IPS-NIHi7 (cell line): ENCODE results near the gene RHOA.
A peak's percentile ranks its signal among the peaks of the same experiment; 100 is the strongest.
"Not testable (repeated sequence)": the region's sequence is repeated elsewhere in the genome, so short reads cannot be mapped to it uniquely, and the experiment has no call there.

Experiments
- DNase-seq: peaks from one replicate; pipeline ENCODE4 v3.0.0; 2012; ENCODE audit warnings: mixed read lengths; ENCODE audit errors: extremely low spot score

Gene RHOA

DNA sequence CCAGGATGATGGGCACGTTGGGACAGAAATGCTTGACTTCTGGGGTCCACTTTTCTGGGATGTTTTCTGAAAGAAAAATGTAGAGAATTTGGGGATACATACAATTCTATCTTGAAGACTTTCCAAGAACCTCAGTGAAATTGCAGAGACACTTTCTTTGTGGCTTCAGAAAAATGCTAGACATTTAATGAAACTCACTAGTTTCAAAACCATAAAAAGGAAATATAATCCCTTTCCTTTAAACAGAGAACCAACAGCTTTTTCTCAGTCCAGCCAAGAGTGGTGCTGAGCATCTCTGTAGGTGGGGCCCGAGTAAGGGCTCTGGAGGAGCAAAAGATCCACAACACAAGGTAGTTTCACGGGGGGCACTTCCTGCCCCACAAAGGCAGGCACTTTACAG, 49.2 kb downstream of the RHOA start:
- no peak for DNase-seq

DNA sequence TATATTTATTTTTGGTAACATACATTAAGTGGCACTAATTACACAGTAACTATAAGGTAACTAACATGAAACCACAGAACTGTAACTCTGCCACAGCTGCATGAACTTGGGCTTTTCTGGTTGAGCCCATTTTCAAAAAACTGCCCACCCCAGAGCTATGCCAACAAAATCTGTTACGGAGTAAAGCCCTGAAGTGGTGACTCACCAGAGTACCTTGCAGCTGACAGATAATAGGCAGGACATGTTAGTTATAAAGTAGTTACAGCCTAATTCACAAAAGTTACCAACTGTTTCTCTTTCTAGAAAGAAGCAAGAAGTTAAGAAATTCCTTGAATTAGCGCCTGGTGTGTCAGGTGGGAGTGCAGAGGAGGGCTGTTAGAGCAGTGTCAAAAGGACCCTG, 52.2 kb downstream of the RHOA start:
- DNase-seq: no peak

DNA sequence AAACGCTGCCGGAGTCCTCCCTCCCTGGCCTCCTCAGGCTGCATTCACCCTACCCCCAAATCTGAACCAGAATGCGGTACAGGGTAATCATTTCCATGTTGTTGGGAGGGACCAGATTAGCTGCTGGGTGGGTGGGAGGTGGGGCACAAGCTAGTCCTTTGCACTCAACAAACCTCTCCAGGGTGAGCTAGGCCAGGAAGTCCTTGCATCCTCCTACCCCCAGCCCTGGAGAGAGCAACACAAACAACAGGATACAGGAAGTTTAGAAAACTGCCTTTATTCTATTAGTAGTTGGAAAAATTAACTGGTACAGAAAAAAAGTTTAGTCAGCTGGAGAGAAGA, 52.9 kb downstream of the RHOA start:
- DNase-seq: no peak

DNA sequence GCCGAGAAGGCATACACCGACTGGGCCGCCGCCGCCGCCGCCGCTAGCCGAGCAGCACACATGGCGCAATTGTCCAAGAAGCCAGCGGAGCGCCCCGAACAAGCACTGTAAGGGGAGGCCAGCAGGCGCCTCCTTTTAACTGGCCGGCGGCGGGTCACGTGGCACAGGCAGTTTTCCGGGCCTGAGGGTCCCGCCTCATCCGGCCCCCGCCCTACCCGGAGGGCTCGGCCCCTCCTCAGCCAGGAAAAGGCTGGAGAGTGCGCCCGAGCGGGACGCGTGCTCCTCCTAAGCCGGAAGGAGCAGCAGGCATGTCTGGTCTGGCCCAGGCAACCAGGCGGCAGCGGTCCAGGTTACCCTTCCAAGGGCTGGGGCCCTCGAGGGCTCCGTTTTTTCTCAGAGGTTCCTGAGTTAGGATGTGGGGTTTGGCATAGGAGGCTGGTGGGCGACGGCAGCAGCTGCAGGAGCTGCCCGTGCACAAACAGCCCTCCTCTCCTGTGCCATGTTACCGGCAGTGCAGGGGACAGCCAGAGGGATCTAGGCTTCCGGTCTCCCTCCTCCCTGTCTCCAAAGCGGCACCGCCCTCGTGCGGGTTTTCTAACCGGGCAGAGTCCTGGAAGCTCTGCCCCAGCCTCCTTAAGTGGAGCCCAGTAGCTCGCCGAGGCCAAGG, 53.4 kb downstream of the RHOA start, which contains the start of gene GPX1:
Gene GPX1, minus strand, starts transcription at position 137 of the 667 bp plus-strand sequence. Its CDS starts 75 bp downstream, at position 62.
- DNase-seq: peak; percentile 98

DNA sequence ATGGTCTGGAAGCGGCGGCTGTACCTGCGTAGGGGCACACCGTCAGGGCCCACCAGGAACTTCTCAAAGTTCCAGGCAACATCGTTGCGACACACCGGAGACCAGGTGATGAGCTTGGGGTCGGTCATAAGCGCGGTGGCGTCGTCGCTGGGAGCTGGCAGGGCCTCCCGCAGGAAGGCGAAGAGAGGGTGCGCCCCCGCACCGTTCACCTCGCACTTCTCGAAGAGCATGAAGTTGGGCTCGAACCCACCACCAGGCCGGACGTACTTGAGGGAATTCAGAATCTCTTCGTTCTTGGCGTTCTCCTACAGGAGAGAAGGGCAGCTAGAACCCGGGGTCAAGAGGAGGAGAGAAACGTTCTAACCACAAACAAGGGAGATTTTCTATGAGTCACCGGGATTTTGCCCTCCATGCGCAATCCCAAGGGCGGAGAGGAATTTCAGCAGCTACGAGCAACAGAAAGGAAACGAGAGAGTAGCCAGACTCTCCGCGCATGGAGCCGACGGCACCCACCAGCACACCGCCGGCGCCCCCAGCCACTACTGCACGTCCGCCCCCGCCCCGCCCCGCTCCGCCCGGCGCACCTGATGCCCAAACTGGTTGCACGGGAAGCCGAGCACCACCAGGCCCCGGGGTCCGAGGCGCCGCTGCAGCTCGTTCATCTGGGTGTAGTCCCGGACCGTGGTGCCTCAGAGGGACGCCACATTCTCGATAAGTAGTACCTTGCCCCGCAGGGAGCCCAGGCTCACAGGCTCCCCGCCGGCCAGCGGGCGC, 54.1 kb downstream of the RHOA start:
- DNase-seq: peak; percentile 30

DNA sequence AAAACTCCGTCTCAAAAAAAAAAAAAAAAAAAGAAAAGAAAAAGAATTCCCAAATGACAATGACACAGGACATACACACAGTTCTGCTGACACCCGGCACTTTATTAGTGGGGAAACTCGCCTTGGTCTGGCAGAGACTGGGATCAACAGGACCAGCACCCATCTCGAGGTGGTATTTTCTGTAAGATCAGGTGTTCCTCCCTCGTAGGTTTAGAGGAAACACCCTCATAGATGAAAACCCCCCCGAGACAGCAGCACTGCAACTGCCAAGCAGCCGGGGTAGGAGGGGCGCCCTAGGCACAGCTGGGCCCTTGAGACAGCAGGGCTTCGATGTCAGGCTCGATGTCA, 54.7 kb downstream of the RHOA start:
- DNase-seq: not testable (repeated sequence)

DNA sequence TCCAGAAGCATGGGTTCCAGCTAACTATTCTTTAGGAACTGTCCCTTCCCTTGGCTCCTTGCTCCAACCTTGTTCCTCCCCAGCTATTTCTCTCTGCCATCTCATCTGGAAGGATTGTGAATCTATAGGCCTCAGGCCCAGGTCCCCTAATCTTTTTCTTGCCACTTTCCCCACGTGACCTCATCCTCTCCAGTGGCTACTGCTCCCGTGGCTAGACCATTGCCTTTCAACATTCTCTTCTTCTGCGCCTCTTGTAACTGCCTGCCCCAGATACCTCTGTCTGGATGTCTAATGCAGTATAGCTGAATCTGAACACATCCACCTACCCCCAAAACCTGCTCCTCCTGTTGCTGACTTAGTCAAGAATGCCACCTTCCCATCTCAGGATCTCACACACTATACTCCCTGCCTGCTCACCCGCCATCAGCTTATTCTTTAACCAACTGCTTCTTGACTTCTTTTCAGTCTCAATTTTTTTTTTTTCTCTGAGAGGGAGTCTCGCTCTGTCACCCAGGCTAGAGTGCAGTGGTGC, 58.8 kb downstream of the RHOA start:
- DNase-seq: no peak

DNA sequence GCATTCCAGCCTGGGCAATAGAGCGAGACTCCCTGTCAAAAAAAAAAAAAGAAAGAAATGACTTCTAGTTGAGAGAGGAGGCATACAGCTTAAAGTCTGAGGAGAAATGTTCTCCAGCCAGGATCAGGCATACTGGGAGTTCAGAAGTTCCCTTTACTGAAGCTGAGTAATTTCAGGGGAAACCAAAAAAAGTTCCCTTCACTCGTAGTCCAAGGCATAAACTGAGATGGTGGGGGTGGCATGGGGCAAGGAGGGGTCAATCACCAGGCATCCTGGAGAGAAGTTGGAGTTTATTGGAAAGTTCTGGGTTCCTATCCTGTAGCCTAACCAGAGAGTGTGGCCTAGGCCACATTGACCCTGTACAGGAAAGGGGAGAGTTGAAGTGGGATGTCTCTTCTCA, 59.5 kb downstream of the RHOA start:
- DNase-seq: no peak

DNA sequence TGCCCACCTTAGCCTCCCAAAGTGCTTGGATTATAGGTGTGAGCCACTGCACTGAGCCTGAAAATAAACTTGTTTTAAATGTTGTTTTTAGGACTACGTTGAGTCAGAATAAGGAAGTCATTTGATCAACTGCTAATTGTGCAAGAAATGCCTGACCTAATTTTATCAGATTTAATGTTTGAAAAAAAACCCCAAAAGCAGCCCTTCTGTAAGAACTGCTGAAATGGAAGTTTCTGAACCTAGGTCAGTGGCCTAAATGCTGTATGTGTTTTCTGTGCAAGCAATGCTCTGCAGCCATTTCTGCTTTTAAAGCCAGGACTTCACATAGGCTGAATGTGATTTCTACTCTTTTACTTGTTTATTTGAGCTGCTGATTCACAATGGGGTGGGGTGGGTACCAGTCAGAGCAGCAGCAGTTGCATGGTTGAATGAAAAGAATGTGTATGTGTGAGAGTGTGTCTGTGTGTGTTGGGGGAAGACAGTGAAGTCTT, 60.2 kb downstream of the RHOA start:
- DNase-seq: no peak

DNA sequence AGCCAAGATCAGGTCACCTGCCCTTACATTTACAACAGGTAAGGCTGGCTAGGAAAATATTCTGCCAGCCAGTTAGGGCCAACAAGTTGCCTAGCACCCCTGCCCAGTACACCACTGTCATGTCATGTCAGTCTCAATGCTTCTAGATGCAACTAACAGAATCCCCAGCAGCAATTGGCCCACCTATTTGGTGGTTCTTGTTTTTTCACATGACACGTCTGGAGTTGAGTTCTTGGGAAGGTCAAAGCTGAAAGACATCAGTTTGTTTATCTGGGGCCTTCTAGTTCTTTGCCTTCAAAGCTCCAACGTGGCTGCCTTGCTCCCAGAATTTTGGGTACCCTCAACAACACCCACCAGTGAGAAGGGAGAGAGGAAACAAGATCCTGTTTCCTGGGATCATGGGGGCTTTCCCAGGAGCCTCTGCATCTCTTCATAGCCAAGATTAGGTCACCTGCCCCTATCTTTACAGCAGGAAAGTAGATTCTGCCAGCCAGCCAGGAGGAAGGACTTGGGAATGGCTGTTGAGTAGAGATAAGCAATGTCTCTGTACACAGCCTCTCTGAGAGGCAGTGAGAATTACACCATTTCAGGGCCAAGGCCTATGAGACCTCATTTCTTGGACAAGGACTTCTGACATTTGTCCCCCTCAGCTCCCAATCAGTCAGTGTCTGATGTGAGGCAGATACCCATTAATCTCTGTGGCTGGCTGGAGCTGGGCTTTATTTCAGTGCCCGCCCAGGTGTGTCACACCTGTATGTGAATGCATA, 62.2 kb downstream of the RHOA start:
- DNase-seq: no peak

DNA sequence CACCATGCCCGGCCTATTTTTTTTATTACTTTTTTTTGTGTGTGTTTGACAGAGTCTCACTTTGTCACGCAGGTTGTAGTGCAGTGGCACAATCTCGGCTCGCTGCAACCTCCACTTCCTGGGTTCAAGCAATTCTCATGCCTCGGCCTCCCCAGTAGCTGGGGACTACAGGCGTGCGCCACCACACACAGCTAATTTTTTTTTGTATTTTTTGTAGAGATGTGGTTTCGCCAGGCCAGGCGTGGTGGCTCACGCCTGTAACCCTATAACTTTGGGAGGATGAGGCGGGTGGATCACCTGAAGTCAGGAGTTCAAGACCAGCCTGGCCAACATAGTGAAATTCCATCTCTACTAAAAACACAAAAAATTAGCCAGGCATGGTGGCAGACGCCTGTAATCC, 63.4 kb downstream of the RHOA start:
- DNase-seq: not testable (repeated sequence)

DNA sequence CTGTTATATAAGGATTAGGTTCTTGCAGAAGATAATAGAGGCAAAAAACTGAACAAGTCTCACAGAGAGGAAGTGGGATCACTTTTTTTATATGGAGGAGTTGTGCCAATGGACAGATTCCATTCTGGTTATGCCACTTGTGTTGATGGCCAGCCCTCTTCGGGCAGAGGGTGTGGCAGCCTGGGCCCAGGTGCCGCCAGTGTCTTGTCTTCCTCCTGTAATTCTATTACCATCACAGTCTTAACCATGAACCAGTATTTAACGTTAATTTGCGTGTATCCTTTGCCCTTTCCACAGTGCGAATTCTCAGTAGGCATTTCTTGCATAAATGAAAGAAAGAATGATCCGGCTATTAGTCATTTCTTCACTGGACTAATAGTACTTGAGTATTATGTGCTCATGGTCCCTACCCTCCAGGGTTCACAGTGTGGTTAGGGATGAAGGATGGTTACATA, 65.0 kb downstream of the RHOA start:
- no peak for DNase-seq

DNA sequence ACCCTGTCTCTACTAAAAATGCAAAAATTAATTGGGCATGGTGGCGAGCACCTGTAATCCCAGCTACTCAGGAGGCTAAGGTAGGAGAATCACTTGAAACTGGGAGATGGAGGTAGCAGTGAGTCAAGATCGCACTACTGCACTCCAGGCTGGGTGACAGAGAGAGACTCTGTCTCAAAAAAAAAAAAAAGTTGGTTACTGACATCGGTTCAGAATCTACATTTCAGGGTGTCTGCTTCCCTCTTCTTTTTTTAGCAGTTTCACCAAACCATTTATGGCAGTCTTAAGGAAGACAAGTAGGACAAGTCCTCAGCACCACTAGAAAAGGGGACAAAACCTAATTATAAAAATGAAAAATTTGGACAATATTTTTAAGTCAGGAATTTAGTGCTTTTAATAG, 68.6 kb downstream of the RHOA start:
- no peak for DNase-seq

DNA sequence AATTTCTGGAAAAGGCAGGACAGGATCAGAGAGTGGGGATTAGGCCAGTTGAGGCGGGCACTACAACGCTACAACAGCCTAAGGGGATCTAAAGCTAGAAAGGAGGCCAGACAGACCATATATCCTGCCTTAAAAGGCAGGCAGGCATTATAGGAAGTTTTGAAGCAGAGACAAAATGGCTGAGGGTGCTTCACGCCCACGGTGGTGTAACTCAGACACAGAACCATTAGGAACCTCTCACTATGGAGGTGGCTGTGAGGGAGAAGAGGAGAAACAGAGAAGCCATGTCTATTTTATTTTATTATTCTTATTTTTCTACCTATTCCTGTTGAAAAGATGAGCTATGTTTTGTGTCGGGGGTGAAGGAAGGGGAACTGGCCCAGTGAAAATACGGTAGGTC, 69.8 kb downstream of the RHOA start:
- DNase-seq: no peak

DNA sequence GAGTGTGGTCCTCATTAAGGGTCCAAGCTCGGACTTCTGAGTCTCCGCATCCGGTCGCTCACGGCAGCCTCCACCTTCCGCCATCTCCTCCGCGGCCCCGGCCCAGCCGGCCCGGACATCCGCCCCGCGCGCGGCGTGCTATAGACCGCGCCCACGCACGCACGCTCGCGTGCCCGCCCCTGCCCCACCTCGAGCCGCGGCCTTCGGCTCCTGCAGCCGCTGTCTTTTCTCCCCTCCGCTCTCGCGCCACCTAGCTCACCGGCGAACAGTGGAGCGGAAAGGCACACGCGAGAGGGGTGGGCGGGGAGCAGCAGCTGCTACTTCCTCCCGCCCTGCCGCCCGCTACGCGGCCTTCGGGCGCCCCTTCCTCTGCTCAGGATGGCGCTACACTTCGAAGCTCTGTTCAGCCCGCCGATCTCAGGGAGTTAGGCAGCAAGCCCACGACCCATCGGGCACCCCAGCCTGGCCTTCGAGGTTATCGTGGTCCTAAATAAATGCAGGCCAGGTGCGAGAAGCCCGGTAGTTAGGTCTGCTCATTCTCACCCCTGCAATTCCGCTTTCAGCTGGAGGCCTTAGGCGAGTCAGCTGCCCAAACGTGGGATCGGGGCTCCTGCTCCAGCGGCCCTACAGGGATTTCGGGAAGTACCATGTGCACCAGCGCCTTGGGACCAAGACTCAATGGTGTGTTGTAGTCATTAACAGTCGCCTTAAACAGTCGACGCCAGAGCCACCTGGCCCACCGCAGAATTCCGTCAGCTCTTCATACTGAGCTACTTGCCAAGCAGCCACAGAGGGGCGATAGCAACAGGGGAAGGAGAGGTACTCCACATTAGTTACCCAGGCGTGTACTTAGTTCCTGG, 71.6 kb downstream of the RHOA start, which contains the start of gene USP4:
Gene USP4, minus strand, starts transcription at position 113 of the 860 bp plus-strand sequence. Its CDS starts 29 bp downstream, at position 84.
- peak; percentile 89 for DNase-seq

DNA sequence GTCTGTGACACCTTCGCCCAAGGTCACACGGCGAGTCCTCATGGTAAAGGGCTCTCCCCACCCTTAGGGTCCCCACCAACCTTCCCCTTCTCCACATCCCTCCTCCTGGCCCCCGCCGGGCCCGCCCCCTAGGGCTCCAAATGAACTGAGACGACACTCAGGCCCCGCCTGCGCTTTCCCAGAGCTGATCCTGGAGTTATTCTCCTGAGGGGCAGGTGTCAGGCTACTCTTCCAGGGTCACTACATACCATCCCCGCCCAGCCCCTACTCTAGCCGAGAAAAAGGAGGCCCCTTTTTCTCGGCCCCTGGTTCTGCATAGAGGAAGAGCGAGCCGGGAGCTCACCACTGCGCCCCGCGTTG, 72.2 kb downstream of the RHOA start:
- DNase-seq: peak; percentile 73

DNA sequence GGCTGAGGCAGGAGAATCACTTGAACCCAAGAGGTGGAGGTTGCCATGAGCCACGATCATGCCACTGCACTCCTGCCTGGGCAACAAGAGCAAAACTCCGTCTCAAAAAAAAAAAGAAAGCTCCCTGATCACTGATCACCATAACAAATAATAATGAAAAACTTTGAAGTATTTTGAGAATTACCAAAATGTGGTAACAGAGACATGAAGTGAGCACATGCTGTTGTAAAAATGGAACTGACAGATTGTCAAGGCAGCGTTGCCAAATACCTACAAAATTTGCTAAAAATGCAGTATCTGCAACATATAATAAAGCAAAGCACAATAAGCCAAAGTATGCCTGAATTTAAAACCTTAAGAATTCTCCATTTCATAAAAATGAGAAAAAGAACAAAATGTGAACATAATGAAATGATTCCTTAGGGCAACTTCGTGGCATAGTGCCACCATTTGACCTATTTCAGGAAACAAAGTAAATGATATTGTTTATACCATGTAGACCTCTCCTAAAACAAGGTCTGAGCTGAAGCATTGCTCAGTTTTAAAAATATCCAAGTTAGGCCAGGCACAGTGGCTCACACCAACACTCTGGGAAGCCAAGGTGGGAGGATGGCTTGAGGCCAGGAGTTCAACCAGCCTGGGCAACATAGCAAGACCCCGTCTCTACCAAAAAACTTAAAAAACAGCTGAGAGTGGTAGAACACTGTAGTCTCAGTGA, 77.7 kb downstream of the RHOA start:
- no peak for DNase-seq

DNA sequence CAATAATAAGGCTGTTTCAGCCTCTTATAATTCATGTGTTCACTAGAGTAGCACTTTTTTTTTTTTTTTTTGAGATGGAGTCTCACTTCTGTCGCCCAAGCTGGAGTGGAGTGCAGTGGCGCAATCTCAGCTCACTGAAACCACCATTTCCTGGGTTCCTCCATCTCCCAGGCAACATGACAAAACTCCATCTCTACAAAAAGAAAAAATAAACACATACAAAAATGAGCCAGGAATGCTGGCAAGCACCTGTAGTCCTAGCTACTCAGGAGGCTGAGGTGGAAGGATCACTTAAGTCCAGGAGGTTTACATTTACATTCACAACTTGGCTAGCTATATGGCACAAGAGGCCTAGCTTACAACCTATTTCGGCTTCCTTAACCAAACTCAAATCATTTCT, 78.7 kb downstream of the RHOA start:
- DNase-seq: no peak

DNA sequence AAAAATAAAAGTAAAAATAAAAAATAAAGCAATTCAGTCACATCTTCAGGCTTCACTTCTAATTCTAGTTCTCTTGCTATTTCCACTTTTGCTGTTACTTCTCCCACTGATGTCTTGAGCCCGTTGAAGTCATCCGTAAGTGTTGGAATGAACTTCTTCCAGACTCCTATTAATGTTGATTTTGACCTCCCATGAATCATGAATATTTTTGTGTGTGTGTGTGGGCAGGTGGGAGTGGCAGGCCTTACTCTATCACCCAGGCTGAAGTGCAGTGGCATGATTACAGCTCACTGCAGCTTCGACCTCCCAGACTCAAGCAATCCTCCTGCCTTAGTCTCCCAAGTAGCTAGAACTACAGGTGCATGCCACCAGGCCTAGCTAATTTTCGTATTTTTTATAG, 82.6 kb downstream of the RHOA start:
- no peak for DNase-seq

DNA sequence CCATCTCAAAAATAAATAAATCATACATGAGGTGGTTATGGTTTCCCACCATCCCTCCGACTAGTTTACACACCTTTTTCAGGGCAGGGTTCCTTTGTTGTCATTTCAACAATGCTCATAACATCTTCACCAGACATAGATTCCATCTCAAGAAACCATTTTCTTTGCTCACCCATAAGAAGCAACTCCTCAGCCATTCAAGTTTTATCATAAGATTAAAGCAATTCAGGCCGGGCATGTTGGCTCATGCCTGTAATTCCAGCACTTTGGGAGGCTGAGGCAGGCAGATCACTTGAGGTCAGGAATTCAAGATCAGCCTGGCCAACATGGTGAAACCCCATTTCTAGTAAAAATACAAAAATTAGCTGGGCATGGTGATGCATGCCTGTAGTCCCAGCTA, 83.4 kb downstream of the RHOA start:
- DNase-seq: not testable (repeated sequence)

DNA sequence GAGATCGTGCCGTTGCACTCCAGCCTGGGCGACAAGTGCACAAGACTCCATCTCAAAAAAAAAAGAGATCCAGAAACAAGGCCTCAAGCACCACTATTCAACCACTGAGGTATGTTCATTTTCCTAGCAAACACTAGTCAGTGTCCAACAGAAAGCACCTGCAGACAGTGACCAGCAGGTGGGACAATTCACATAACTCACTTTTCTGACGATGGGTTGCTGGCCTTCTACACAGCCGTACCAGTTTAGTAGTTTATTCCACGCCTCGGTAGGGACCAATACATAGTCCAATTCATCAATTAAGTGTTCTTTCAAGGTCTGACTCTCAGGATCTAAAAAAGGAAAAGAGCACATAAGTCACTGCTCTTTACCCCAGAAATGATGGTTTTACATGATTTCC, 84.3 kb downstream of the RHOA start:
- DNase-seq: no peak
